B cell (primary cell): ENCODE results near the gene GPR61. TPM values are rescaled to one million over a fixed set of nuclear protein-coding genes. Genes with fewer than 3 reads are reported as not detected.
A peak's percentile ranks its signal among the peaks of the same experiment; 100 is the strongest.

Source experiments
- ATAC-seq: fragments of 200-7000 bp; cut with Tn5 transposase; one replicate; pipeline ENCODE4 v1.10.0; 2021; ENCODE audit warnings: low read depth, mild to moderate bottlenecking, moderate number of reproducible peaks, moderate library complexity
- CTCF ChIA-PET: fragments of 350-600 bp; sonication (Branson Sonifier 250); formaldehyde crosslinking; loops from one replicate; lab custom pipeline; 2021; ENCODE audit warnings: antibody characterized with exemption, inconsistent platforms; lab: Charles Lee
- POLR2A ChIA-PET: fragments of 350-600 bp; sonication (Branson Sonifier 250); formaldehyde crosslinking; loops from one replicate; lab custom pipeline; 2021; ENCODE audit warnings: antibody characterized with exemption; lab: Charles Lee
- DNase-seq: peaks from one replicate; pipeline ENCODE4 v3.0.0; 2013
- H2AFZ ChIP-seq: 2 replicates; pipeline ENCODE4 v1.6.1; 2012; ENCODE audit warnings: mild to moderate bottlenecking, low read depth, low read length; ENCODE audit not compliant: insufficient read depth, poor library complexity, severe bottlenecking
- H3K27ac ChIP-seq, 2 donors: 1 replicate in 1 of 2; 2 replicates in 1 of 2; pipeline ENCODE4 v1.5.1; 2012 to 2013; ENCODE audit warnings: low read length in 2 of 2, mild to moderate bottlenecking in 2 of 2, moderate library complexity in 1 of 2
- H3K27me3 ChIP-seq, 4 experiments: fragments of 200-600 bp in 1 of 4; sonication (generic) in 1 of 4; replicated peaks in 1 of 4; 1 replicate in 2 of 4; 2 replicates in 2 of 4; pipeline versions ENCODE4 v1.6.1 to v1.7.0; 2013 to 2016; ENCODE audit warnings: low read length in 3 of 4, mild to moderate bottlenecking in 2 of 4, mixed read lengths in 1 of 4, moderate library complexity in 1 of 4; ENCODE audit not compliant: insufficient read depth in 4 of 4, control insufficient read depth in 3 of 4; ENCODE audit errors: control extremely low read depth in 1 of 4
- H3K36me3 ChIP-seq, 2 experiments: replicated peaks in 1 of 2; 1 replicate in 1 of 2; 2 replicates in 1 of 2; pipeline versions ENCODE4 v1.6.1 to v1.7.1; 2013; ENCODE audit warnings: low read length in 1 of 2; ENCODE audit not compliant: insufficient read depth in 2 of 2, control insufficient read depth in 1 of 2; ENCODE audit errors: control extremely low read depth in 1 of 2, extremely low read depth in 1 of 2
- H3K4me1 ChIP-seq, 2 donors: fragments of 200-600 bp in 1 of 2; sonication (generic) in 1 of 2; 1 replicate in 1 of 2; 2 replicates in 1 of 2; pipeline versions ENCODE4 v1.5.1 to v1.6.1; 2013 to 2017; ENCODE audit warnings: low read length in 2 of 2; ENCODE audit not compliant: control insufficient read depth in 2 of 2, insufficient read depth in 2 of 2
- H3K4me2 ChIP-seq: replicated peaks from 2 replicates; pipeline ENCODE3; 2012; ENCODE audit warnings: mild to moderate bottlenecking, low read depth, low read length; ENCODE audit not compliant: poor library complexity, severe bottlenecking
- H3K4me3 ChIP-seq, 5 experiments: fragments of 200-600 bp in 1 of 5; sonication (generic) in 1 of 5; 1 replicate in 3 of 5; 2 replicates in 2 of 5; pipeline versions ENCODE4 v1.5.1 to v1.7.0; 2011 to 2016; ENCODE audit warnings: low read length in 4 of 5, mild to moderate bottlenecking in 4 of 5, low read depth in 2 of 5, control low read depth in 1 of 5, moderate library complexity in 1 of 5; ENCODE audit not compliant: insufficient read depth in 1 of 5; ENCODE audit errors: control extremely low read depth in 1 of 5, extremely low read depth in 1 of 5
- H3K79me2 ChIP-seq: fragments of 200-600 bp; sonication (generic); one replicate; pipeline ENCODE4 v1.6.0; 2016; ENCODE audit warnings: low read length; ENCODE audit not compliant: control insufficient read depth, insufficient read depth
- H3K9ac ChIP-seq: fragments of 200-600 bp; sonication (generic); 2 replicates; pipeline ENCODE4 v1.6.1; 2017; ENCODE audit warnings: mild to moderate bottlenecking, low read length, moderate library complexity
- H3K9me3 ChIP-seq, 3 donors: one replicate each; pipeline versions ENCODE4 v1.6.1 to v1.7.1; 2013; ENCODE audit warnings: low read length in 2 of 3; ENCODE audit not compliant: control insufficient read depth in 2 of 3, insufficient read depth in 1 of 3; ENCODE audit errors: control extremely low read depth in 1 of 3
- H4K20me1 ChIP-seq: 2 replicates; pipeline ENCODE4 v1.6.0; 2012; ENCODE audit warnings: mild to moderate bottlenecking, low read length; ENCODE audit not compliant: insufficient read depth, control insufficient read depth, poor library complexity, severe bottlenecking
- H3K27ac Mint-ChIP-seq: one replicate; pipeline ENCODE4 v1.8.0; 2021; ENCODE audit warnings: mixed read lengths
- H3K27me3 Mint-ChIP-seq: one replicate; pipeline ENCODE4 v1.8.0; 2021; ENCODE audit warnings: mixed read lengths
- H3K4me1 Mint-ChIP-seq: one replicate; pipeline ENCODE4 v1.8.0; 2021; ENCODE audit warnings: mixed read lengths
- H3K4me3 Mint-ChIP-seq: one replicate; pipeline ENCODE4 v1.8.0; 2021; ENCODE audit warnings: mixed read lengths
- H3K9me3 Mint-ChIP-seq: one replicate; pipeline ENCODE4 v1.8.0; 2022; ENCODE audit warnings: mixed read lengths; ENCODE audit not compliant: insufficient read depth
- EZH2 ChIP-seq: IDR thresholded peaks from 2 replicates; pipeline ENCODE4 v1.6.1; 2012; ENCODE audit warnings: borderline replicate concordance, low read depth, mild to moderate bottlenecking, moderate library complexity, low read length; ENCODE audit not compliant: insufficient read depth, poor library complexity, severe bottlenecking
- WGBS: methylation state at CpG from one replicate; pipeline ENCODE4 v1.1.5; 2013; ENCODE audit warnings: missing lambda C conversion rate; ENCODE audit not compliant: insufficient coverage; 5-methylcytosine and 5-hydroxymethylcytosine counted together
- intact Hi-C: fragments of 100-400 bp; cut with micrococcal nuclease; formaldehyde crosslinking; loops from one replicate; pipeline ENCODE4 v1.10.0; 2022
- polyA plus RNA-seq: library from polyadenylated mRNA; depleted of rRNA; stranded (reverse); fragments of >200 nt; gene quantifications from 2 replicates; pipeline ENCODE4 v1.2.3, GENCODE V29; 2012
- total RNA-seq, 2 donors: library from RNA; stranded (reverse); fragments of 120-200 nt in 1 of 2; gene quantifications; 1 replicate in 1 of 2; 2 replicates in 1 of 2; pipeline versions ENCODE4 v1.2.3 to v1.2.4, GENCODE V29; 2013 to 2022
- TF ChIP-seq, protein P1 (sequence below): fragments of 200-600 bp; IDR thresholded peaks from one replicate; pipeline ENCODE4 v1.8.0; 2022; ENCODE audit warnings: antibody characterized with exemption, mild to moderate bottlenecking

Gene GPR61
- total and polyA plus RNA-seq, 2 donors (not counting 1 experiment from before 2014, with no cell fraction given), result not detected

DNA sequence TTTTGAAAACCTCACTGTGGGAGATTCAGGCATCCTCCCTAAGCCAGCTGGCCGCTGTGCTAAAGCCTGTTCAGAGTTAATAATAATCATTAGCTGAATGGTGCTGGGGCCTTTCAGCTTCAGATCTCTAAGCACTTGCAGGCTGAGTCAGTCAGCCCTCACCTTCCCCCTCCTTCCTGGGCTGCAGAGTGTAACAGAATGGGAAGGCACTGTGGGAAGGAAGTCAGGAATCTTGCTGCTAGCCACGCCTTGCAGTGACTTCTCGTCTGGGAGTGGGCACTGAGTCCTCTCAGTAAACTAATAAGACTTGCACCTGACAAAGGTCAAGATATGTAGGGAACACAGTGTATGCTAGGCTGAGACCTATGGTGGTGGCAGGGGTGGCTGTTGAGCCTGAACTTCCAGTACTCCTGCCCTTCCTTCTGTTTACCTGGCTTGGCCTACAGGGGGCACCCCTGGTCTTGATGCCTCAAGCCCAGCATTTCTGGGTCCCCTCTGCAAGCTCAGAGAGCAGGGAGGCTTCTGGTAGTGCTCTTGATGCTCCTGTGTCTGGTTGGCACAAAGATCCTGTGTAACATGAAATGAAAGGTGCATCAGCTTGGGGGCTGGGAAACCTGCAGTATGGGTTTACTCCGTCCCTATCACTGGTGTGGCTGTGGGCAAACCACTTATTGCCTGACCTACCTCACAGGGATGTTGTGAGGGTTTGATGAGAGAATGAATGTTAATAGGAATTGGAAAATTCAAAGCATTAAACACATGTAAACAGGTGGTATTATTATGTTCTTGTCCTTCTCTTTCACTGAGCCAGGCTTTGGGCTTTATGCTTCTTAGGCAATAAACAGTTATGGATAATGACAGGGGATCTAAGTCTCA lies 39.8 kb upstream of the GPR61 start:
- Mint-ChIP-seq H3K9me3 (no peaks in the 10 kb centered on the region), H3K4me3 (no peak overlapping the region), H3K4me1 (peaks cover 54% of the 10 kb centered on the region), H3K27me3 (no peaks in the 10 kb centered on the region), H3K27ac (peak overlapping the region; percentile 32)
- peak; percentile 50 for DNase-seq
- H2AFZ ChIP-seq, result no peak overlapping the region
- no peak overlapping the region for H3K9ac ChIP-seq
- ChIA-PET POLR2A (no interaction called here), CTCF (interaction anchor here (1.3 to 37.9 kb wide), 3 partner anchors 9 to 221 kb away, joined by 3 to 926 read pairs (median 20); partner anchors contain the start of gene GPR61)
- peaks cover 0 to 49% of the 10 kb centered on the region in 2 experiments for H3K36me3 ChIP-seq
- no peaks in the 10 kb centered on the region for H3K9me3 ChIP-seq
- no peak for TF ChIP-seq EZH2
- TF ChIP-seq, protein P1, sequence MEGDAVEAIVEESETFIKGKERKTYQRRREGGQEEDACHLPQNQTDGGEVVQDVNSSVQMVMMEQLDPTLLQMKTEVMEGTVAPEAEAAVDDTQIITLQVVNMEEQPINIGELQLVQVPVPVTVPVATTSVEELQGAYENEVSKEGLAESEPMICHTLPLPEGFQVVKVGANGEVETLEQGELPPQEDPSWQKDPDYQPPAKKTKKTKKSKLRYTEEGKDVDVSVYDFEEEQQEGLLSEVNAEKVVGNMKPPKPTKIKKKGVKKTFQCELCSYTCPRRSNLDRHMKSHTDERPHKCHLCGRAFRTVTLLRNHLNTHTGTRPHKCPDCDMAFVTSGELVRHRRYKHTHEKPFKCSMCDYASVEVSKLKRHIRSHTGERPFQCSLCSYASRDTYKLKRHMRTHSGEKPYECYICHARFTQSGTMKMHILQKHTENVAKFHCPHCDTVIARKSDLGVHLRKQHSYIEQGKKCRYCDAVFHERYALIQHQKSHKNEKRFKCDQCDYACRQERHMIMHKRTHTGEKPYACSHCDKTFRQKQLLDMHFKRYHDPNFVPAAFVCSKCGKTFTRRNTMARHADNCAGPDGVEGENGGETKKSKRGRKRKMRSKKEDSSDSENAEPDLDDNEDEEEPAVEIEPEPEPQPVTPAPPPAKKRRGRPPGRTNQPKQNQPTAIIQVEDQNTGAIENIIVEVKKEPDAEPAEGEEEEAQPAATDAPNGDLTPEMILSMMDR, result peak; percentile 54
- no peak overlapping the region for H3K4me2 ChIP-seq
- intact Hi-C loops, result no loop called here
- H3K4me3 ChIP-seq, result no peak overlapping the region
- H4K20me1 ChIP-seq, result peaks cover 57% of the 10 kb centered on the region
- peaks cover 21 to 26% of the 10 kb centered on the region in 2 donors for H3K4me1 ChIP-seq
- peak; percentile 64 for ATAC-seq
- no peak overlapping the region for H3K27ac ChIP-seq
- peaks cover 38% of the 10 kb centered on the region for H3K79me2 ChIP-seq
- no peaks in the 10 kb centered on the region for H3K27me3 ChIP-seq
- 78% methylated on average over 3 of the region's 4 CpGs for WGBS

DNA sequence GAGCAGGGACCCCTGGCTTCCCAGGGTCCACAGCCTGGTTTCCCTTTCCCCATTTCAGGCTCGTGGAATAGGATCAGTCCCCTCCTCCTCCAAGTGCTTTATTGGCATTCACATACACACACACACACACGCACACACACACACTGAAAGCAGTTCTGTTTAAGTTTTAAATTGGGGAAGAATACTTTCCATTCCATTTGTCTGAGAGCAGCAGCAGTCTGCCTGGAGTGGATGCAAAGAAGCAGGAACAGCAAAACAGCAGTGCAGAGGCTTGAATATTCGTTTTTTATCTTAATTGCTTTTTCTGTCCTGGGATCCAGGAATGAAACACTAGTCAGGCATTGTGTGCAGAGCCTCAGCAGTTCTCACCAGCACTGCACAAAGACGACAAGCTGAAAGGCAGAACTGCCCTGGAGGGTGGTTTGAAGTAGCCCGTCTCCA lies 38.7 kb upstream of the GPR61 start:
- POLR2A ChIA-PET, result no interaction called here
- H3K27ac Mint-ChIP-seq, result no peak overlapping the region

More for the DNA sequence above, 38.7 kb upstream of the GPR61 start:
- no peaks in the 10 kb centered on the region for H3K9me3 ChIP-seq
- H3K4me3 Mint-ChIP-seq, result no peak overlapping the region
- no peaks in the 10 kb centered on the region for H3K27me3 Mint-ChIP-seq
- intact Hi-C loops, result no loop called here
- no peaks in the 10 kb centered on the region for H3K9me3 Mint-ChIP-seq
- H3K4me3 ChIP-seq, result no peak overlapping the region
- no peak overlapping the region for H3K27ac ChIP-seq
- no peak for DNase-seq
- no peak overlapping the region for H3K9ac ChIP-seq
- peaks cover 0 to 45% of the 10 kb centered on the region in 2 experiments for H3K36me3 ChIP-seq
- WGBS, result 94% methylated on average over 3 of the region's 5 CpGs
- peaks cover 44% of the 10 kb centered on the region for H3K4me1 Mint-ChIP-seq
- TF ChIP-seq, protein P1, result no peak
- no peak for TF ChIP-seq EZH2
- peaks cover 46% of the 10 kb centered on the region for H4K20me1 ChIP-seq
- peaks cover 27% of the 10 kb centered on the region for H3K79me2 ChIP-seq
- no peaks in the 10 kb centered on the region for H3K27me3 ChIP-seq
- CTCF ChIA-PET, result interaction anchor here (3.6 to 37.9 kb wide), 2 partner anchors 10 to 31 kb away, joined by 20 to 926 read pairs; partner anchors contain the start of gene GPR61
- ATAC-seq, result no peak
- peaks cover 13 to 16% of the 10 kb centered on the region in 2 donors for H3K4me1 ChIP-seq
- no peak overlapping the region for H2AFZ ChIP-seq
- H3K4me2 ChIP-seq, result no peak overlapping the region
